Esophagus squamous epithelium (tissue), 4 donors: ENCODE results near the gene CD300LF.

ENCODE experiments used
- CTCF ChIP-seq, 6 experiments: fragments of 450-650 bp in 4 of 6; fragments of 200-600 bp in 2 of 6; sonication (generic) in 2 of 6; IDR thresholded peaks; one replicate each; pipeline ENCODE4 v1.5.1; 2016 to 2019; ENCODE audit warnings: antibody characterized with exemption in 6 of 6, mild to moderate bottlenecking in 4 of 6, moderate library complexity in 4 of 6
- POLR2A ChIP-seq, 4 donors: fragments of 450-650 bp; IDR thresholded peaks; one replicate each; pipeline ENCODE4 v1.6.1; 2017; ENCODE audit warnings: antibody characterized with exemption in 4 of 4, mild to moderate bottlenecking in 4 of 4, moderate library complexity in 3 of 4

GRCh38 chr17:74761931-74762330 is 49.2 kb upstream of the CD300LF start:
- TF ChIP-seq CTCF (IDR thresholded peaks at IDR 0.05), result no peak
- TF ChIP-seq POLR2A (IDR thresholded peaks at IDR 0.05), result no peak
